Kidney (tissue), 14 donors: ENCODE data around the gene MAML1. TPM values are rescaled to one million over a fixed set of nuclear protein-coding genes. Genes with fewer than 3 reads are reported as not detected.
A peak's percentile ranks its signal among the peaks of the same experiment; 100 is the strongest.
"Not testable (repeated sequence)": the region's sequence is repeated elsewhere in the genome, so short reads cannot be mapped to it uniquely, and the experiment has no call there.

Experiments used
- DNase-seq, 5 donors: peaks; one replicate each; pipeline ENCODE4 v3.0.0-alpha.2; 2013 to 2020
- FAIRE-seq: peaks from 2 replicates; lab custom pipeline; 2012; peaks lifted over from hg19 to GRCh38; lab: Jason Lieb, UNC
- H3K27ac ChIP-seq, 2 donors: one replicate each; pipeline ENCODE4 v1.7.0; 2013; ENCODE audit warnings: low read depth in 2 of 2, low read length in 2 of 2, inconsistent platforms in 1 of 2
- H3K27me3 ChIP-seq: one replicate; pipeline ENCODE4 v1.7.1; 2013; ENCODE audit warnings: low read length, inconsistent platforms; ENCODE audit not compliant: control insufficient read depth, insufficient read depth
- H3K36me3 ChIP-seq, 3 donors: one replicate each; pipeline versions ENCODE4 v1.7.0 to v1.7.1; 2013; ENCODE audit warnings: low read length in 3 of 3, control low read depth in 1 of 3, inconsistent platforms in 1 of 3; ENCODE audit not compliant: insufficient read depth in 3 of 3, control insufficient read depth in 2 of 3
- H3K4me1 ChIP-seq, 3 donors: one replicate each; pipeline versions ENCODE4 v1.7.0 to v1.7.1; 2013; ENCODE audit warnings: low read length in 3 of 3, inconsistent platforms in 1 of 3, low read depth in 1 of 3; ENCODE audit not compliant: control insufficient read depth in 2 of 3, insufficient read depth in 2 of 3
- H3K4me3 ChIP-seq, 3 donors: one replicate each; pipeline versions ENCODE4 v1.7.0 to v1.8.1; 2013; ENCODE audit warnings: low read length in 3 of 3, control low read depth in 1 of 3, inconsistent platforms in 1 of 3
- H3K9ac ChIP-seq, 3 donors: one replicate each; pipeline versions ENCODE4 v1.7.0 to v1.7.1; 2013; ENCODE audit warnings: low read length in 3 of 3, control low read depth in 1 of 3, inconsistent platforms in 1 of 3
- H3K9me3 ChIP-seq, 3 donors: one replicate each; pipeline versions ENCODE4 v1.7.0 to v1.7.1; 2013; ENCODE audit warnings: low read length in 3 of 3, control low read depth in 1 of 3, inconsistent platforms in 1 of 3; ENCODE audit not compliant: control insufficient read depth in 2 of 3, insufficient read depth in 1 of 3
- CTCF ChIP-seq: IDR thresholded peaks from 3 replicates; pipeline ENCODE4 v1.5.1; 2012; ENCODE audit warnings: mild to moderate bottlenecking, moderate library complexity, borderline replicate concordance; ENCODE audit not compliant: insufficient read depth; ENCODE audit errors: extremely low read depth
- intact Hi-C: fragments of 100-400 bp; cut with DNase I; formaldehyde crosslinking; loops from one replicate; pipeline ENCODE4 v1.11.1; 2022
- polyA plus RNA-seq: library from polyadenylated mRNA; stranded (reverse); fragments of 350-450 nt; fragmentation: Illumina TruSeq; extraction: RNeasy Lipid Tissue Mini Kit (QIAGEN cat#74804); gene quantifications from one replicate; pipeline ENCODE4 v1.2.3, GENCODE V29; 2014; ENCODE audit warnings: low read depth, low replicate concordance; ENCODE audit not compliant: insufficient read depth
- total RNA-seq: library from RNA; stranded (reverse); fragmentation: NEBNext Ultra II Directional; extraction: Animal tissue kit (Norgen Biotek cat#: 25700); gene quantifications from one replicate; pipeline ENCODE4 v1.2.1, GENCODE V29; 2021
- donor health status: control.
- donor health status: control.
- donor health status: control.
- donor health status: control.
- donor health status: control.
- donor health status: DM: yes; HTN: yes; CAD: no.
- donor health status: Normal renal cell carcinoma (clear cell type).

The MAML1 gene
- total and polyA plus RNA-seq, 2 donors from 2014 or later: 5.3 to 26.8 TPM

- peak overlapping the region in 2 of 3 donors; percentile 70 to 94 for H3K4me3 ChIP-seq
- DNase-seq (no peak), FAIRE-seq (no peak)
- peaks cover 0 to 10% (median 7%) of the 10 kb centered on the region in 3 donors for H3K36me3 ChIP-seq
- no peak overlapping the region for H3K27ac ChIP-seq
- no peaks in the 10 kb centered on the region for H3K9me3 ChIP-seq
- intact Hi-C loops: no loop called here
- peaks cover 0 to 7% (median 5%) of the 10 kb centered on the region in 3 donors for H3K4me1 ChIP-seq
- no peaks in the 10 kb centered on the region for H3K27me3 ChIP-seq
- peak overlapping the region in 1 of 3 donors; percentile 85 for H3K9ac ChIP-seq
- no peak for TF ChIP-seq CTCF
Measured at GRCh38 chr5:179734536-179735164, 2.0 kb downstream of the MAML1 start.

- intact Hi-C loops: no loop called here
- Histone ChIP-seq H3K36me3 (no peaks in the 10 kb centered on the region), H3K27me3 (no peaks in the 10 kb centered on the region), H3K4me1 (peaks cover 0 to 7% (median 5%) of the 10 kb centered on the region in 3 donors), H3K9me3 (no peaks in the 10 kb centered on the region), H3K4me3 (no peak overlapping the region), H3K27ac (no peak overlapping the region), H3K9ac (no peak overlapping the region)
- DNase-seq: no peak
- no peak for FAIRE-seq
- TF ChIP-seq CTCF: no peak
Measured at GRCh38 chr5:179738742-179739141, 6.1 kb downstream of the MAML1 start.

GRCh38 chr5:179744106-179744505, 11.5 kb downstream of the MAML1 start:
- H3K36me3 ChIP-seq, H3K9me3 ChIP-seq, H3K27ac ChIP-seq, H3K4me1 ChIP-seq, H3K9ac ChIP-seq, DNase-seq, FAIRE-seq, H3K4me3 ChIP-seq, H3K27me3 ChIP-seq, intact Hi-C loops: not testable (repeated sequence)

- Histone ChIP-seq H3K36me3 (no peaks in the 10 kb centered on the region), H3K9me3 (no peaks in the 10 kb centered on the region), H3K9ac (no peak overlapping the region), H3K4me1 (peaks cover 0 to 3% (median 0%) of the 10 kb centered on the region in 3 donors), H3K27me3 (no peaks in the 10 kb centered on the region), H3K27ac (no peak overlapping the region), H3K4me3 (no peak overlapping the region)
- intact Hi-C loops: no loop called here
- no peak for TF ChIP-seq CTCF
- FAIRE-seq (no peak), DNase-seq (no peak)
Measured at GRCh38 chr5:179746872-179747271, 14.2 kb downstream of the MAML1 start.
